ENCODE measurements around the gene CDX1.

The CDX1 gene

GRCh38 chr5:150184006-150184405 is 17.4 kb downstream of the CDX1 start:
- no peak for DNase-seq (ENCODE audit: low spot score)

- DNase-seq (ENCODE audit: low spot score) = no peak
Measured at GRCh38 chr5:150184990-150185912, 18.7 kb downstream of the CDX1 start.

- DNase-seq (ENCODE audit: low spot score) = no peak
Measured at GRCh38 chr5:150186137-150186536, 19.6 kb downstream of the CDX1 start.

- DNase-seq (ENCODE audit: low spot score) = no peak
Measured at GRCh38 chr5:150186897-150187296, 20.3 kb downstream of the CDX1 start.

- DNase-seq (ENCODE audit: low spot score) = no peak
Measured at GRCh38 chr5:150188146-150188842, 21.7 kb downstream of the CDX1 start.

GRCh38 chr5:150189326-150189725 is 22.7 kb downstream of the CDX1 start:
- DNase-seq (ENCODE audit: low spot score) = no peak

GRCh38 chr5:150189728-150190502 is 23.3 kb downstream of the CDX1 start, which contains the start of gene SLC6A7:
SLC6A7 (plus strand) TSS chr5:150190062; CDS start chr5:150190328, 266 bp downstream.
- DNase-seq (ENCODE audit: low spot score) = no peak

GRCh38 chr5:150190503-150190979 is 24.0 kb downstream of the CDX1 start:
- DNase-seq (ENCODE audit: low spot score) = no peak

- no peak for DNase-seq (ENCODE audit: low spot score)
Measured at GRCh38 chr5:150190987-150191386, 24.4 kb downstream of the CDX1 start.

GRCh38 chr5:150192462-150192861 is 25.9 kb downstream of the CDX1 start:
- DNase-seq (ENCODE audit: low spot score) = no peak

GRCh38 chr5:150195736-150196485 is 29.3 kb downstream of the CDX1 start:
- no peak for DNase-seq (ENCODE audit: low spot score)

- no peak for DNase-seq (ENCODE audit: low spot score)
Measured at GRCh38 chr5:150196514-150196913, 29.9 kb downstream of the CDX1 start.

GRCh38 chr5:150196986-150197385 is 30.4 kb downstream of the CDX1 start:
- no peak for DNase-seq (ENCODE audit: low spot score)

GRCh38 chr5:150197476-150197875 is 30.9 kb downstream of the CDX1 start:
- no peak for DNase-seq (ENCODE audit: low spot score)

- no peak for DNase-seq (ENCODE audit: low spot score)
Measured at GRCh38 chr5:150202501-150202900, 35.9 kb downstream of the CDX1 start.

GRCh38 chr5:150203832-150204589 is 37.4 kb downstream of the CDX1 start:
- DNase-seq (ENCODE audit: low spot score) = no peak

GRCh38 chr5:150204590-150204960 is 38.0 kb downstream of the CDX1 start:
- DNase-seq (ENCODE audit: low spot score) = no peak

GRCh38 chr5:150206098-150206778 is 39.7 kb downstream of the CDX1 start:
- DNase-seq (ENCODE audit: low spot score) = no peak

- DNase-seq (ENCODE audit: low spot score) = no peak
Measured at GRCh38 chr5:150206779-150207115, 40.2 kb downstream of the CDX1 start.
